ENCODE data around the gene GYS1.

Gene GYS1

GRCh38 chr19:48950830-48951519 is 42.1 kb downstream of the GYS1 start:
- H3K27ac ChIP-seq (ENCODE audit: low read depth, low read length), result no peak overlapping the region
- peaks cover 4% of the 10 kb centered on the region for H3K4me1 ChIP-seq (ENCODE audit: control insufficient read depth, insufficient read depth, low read length)
- no peaks in the 10 kb centered on the region for H3K27me3 ChIP-seq (ENCODE audit: control insufficient read depth, insufficient read depth, low read length)
- no peaks in the 10 kb centered on the region for H3K36me3 ChIP-seq (ENCODE audit: control insufficient read depth, insufficient read depth, low read length)
- H3K4me3 ChIP-seq (ENCODE audit: low read length), result no peak overlapping the region
- no peak overlapping the region for H3K9ac ChIP-seq (ENCODE audit: low read length)

DNA sequence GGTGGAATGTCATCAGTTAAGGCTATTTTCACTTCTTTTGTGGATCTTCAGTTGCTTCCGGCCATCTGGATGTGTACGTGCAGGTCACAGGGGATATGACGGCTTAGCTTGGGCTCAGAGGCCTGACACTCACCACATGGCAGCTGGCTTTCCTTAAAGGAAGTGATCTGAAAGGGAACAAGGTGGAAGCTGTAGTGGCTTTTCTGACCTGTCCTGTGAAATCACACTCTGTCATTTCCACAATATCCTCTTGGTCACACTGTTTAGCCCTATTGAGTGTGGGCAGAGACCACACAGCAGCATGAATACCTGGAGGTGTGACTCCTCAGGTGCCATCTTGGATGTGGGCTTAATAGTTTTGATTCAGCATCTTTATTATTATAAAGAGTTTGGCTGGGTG is 43.0 kb downstream of the GYS1 start:
- H3K36me3 ChIP-seq (ENCODE audit: control insufficient read depth, insufficient read depth, low read length), result no peaks in the 10 kb centered on the region
- H3K27me3 ChIP-seq (ENCODE audit: control insufficient read depth, insufficient read depth, low read length), result no peaks in the 10 kb centered on the region
- H3K4me1 ChIP-seq (ENCODE audit: control insufficient read depth, insufficient read depth, low read length), result peaks cover under 1% of the 10 kb centered on the region
- no peak overlapping the region for H3K4me3 ChIP-seq (ENCODE audit: low read length)
- H3K27ac ChIP-seq (ENCODE audit: low read depth, low read length), result no peak overlapping the region
- H3K9ac ChIP-seq (ENCODE audit: low read length), result no peak overlapping the region

- Histone ChIP-seq H3K27ac (ENCODE audit: low read depth, low read length) (no peak overlapping the region), H3K27me3 (ENCODE audit: control insufficient read depth, insufficient read depth, low read length) (no peaks in the 10 kb centered on the region), H3K4me1 (ENCODE audit: control insufficient read depth, insufficient read depth, low read length) (no peaks in the 10 kb centered on the region), H3K36me3 (ENCODE audit: control insufficient read depth, insufficient read depth, low read length) (no peaks in the 10 kb centered on the region), H3K9ac (ENCODE audit: low read length) (no peak overlapping the region), H3K4me3 (ENCODE audit: low read length) (no peak overlapping the region)
These were observed 45.9 kb downstream of the GYS1 start for GRCh38 chr19:48947258-48947542.

DNA sequence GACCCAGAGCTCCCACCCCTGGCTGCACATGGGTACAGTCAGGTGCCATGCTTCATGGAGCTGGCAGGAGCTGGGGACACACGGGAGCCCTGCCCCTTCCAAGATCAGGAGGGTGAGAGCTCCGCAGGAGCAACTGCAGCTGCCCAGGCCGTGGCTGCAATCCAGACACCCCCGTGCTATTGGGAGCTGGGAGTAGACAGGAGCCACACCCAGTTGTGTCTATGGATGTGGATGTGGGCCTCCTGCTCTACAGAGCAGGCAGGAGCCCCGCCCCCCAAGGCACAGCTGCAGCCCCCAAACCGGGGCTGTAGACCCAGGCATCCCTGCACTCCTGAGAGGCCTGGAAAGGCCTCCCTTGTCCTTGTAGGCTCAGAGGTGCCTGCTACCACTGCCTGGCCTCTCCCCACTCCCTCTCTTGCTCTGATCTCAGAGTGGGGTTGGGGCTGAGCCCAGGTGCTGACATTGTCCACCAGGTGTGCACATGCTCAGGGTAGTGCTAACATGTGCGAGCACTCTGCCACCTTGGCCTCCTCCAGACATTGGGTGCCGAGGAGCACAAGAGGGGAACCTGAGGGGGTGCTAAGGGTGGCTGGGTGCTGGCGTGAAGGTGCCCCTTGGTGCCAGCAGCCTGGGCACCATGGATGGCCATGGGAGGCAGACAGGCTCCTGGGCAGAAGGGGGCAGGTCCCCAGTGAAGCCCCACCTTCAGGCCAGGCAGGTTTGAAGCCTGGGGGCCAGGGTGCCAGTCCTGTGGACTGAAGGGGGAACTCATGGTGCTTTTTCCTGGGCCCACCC is 46.4 kb downstream of the GYS1 start:
- no peaks in the 10 kb centered on the region for H3K4me1 ChIP-seq (ENCODE audit: control insufficient read depth, insufficient read depth, low read length)
- no peaks in the 10 kb centered on the region for H3K36me3 ChIP-seq (ENCODE audit: control insufficient read depth, insufficient read depth, low read length)

DNA sequence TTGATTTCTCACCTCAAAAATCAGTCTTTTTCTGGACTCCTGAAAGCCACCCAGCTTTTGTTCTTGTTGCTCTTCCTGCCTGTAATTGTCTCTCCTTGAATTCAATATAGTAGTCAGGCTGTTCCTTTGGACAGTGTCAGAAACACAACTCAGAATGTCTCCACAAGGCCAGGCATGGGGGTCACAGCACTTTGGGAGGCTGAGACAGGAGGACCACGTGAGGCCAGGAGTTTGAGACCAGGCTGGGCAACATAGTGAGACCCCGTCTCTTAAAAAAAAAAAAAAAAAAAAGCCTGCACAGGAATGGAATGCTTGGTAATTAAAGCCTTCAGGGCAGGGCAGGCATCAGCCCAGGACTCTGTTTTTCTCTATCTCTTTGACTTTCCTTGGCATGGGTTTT is 47.3 kb downstream of the GYS1 start:
- Histone ChIP-seq H3K36me3 (ENCODE audit: control insufficient read depth, insufficient read depth, low read length) (no peaks in the 10 kb centered on the region), H3K27me3 (ENCODE audit: control insufficient read depth, insufficient read depth, low read length) (no peaks in the 10 kb centered on the region), H3K4me3 (ENCODE audit: low read length) (no peak overlapping the region), H3K27ac (ENCODE audit: low read depth, low read length) (no peak overlapping the region), H3K9ac (ENCODE audit: low read length) (no peak overlapping the region), H3K4me1 (ENCODE audit: control insufficient read depth, insufficient read depth, low read length) (no peaks in the 10 kb centered on the region)

More for the DNA sequence above, 46.4 kb downstream of the GYS1 start:
- H3K27ac ChIP-seq (ENCODE audit: low read depth, low read length), result no peak overlapping the region
- no peak overlapping the region for H3K9ac ChIP-seq (ENCODE audit: low read length)
- H3K27me3 ChIP-seq (ENCODE audit: control insufficient read depth, insufficient read depth, low read length), result no peaks in the 10 kb centered on the region
- H3K4me3 ChIP-seq (ENCODE audit: low read length), result no peak overlapping the region

GRCh38 chr19:48945415-48945814 is 47.7 kb downstream of the GYS1 start:
- H3K27me3 ChIP-seq (ENCODE audit: control insufficient read depth, insufficient read depth, low read length), result no peaks in the 10 kb centered on the region
- H3K36me3 ChIP-seq (ENCODE audit: control insufficient read depth, insufficient read depth, low read length), result no peaks in the 10 kb centered on the region

GRCh38 chr19:48943081-48943480 is 50.0 kb downstream of the GYS1 start:
- H3K27ac ChIP-seq (ENCODE audit: low read depth, low read length), result no peak overlapping the region
- H3K9ac ChIP-seq (ENCODE audit: low read length), result no peak overlapping the region
- no peaks in the 10 kb centered on the region for H3K27me3 ChIP-seq (ENCODE audit: control insufficient read depth, insufficient read depth, low read length)
- no peaks in the 10 kb centered on the region for H3K36me3 ChIP-seq (ENCODE audit: control insufficient read depth, insufficient read depth, low read length)
- H3K4me3 ChIP-seq (ENCODE audit: low read length), result no peak overlapping the region
- no peaks in the 10 kb centered on the region for H3K4me1 ChIP-seq (ENCODE audit: control insufficient read depth, insufficient read depth, low read length)

More at GRCh38 chr19:48945415-48945814, 47.7 kb downstream of the GYS1 start:
- Histone ChIP-seq H3K4me3 (ENCODE audit: low read length) (no peak overlapping the region), H3K4me1 (ENCODE audit: control insufficient read depth, insufficient read depth, low read length) (no peaks in the 10 kb centered on the region), H3K9ac (ENCODE audit: low read length) (no peak overlapping the region), H3K27ac (ENCODE audit: low read depth, low read length) (no peak overlapping the region)

- Histone ChIP-seq H3K27me3 (ENCODE audit: control insufficient read depth, insufficient read depth, low read length) (no peaks in the 10 kb centered on the region), H3K27ac (ENCODE audit: low read depth, low read length) (no peak overlapping the region), H3K9ac (ENCODE audit: low read length) (no peak overlapping the region), H3K36me3 (ENCODE audit: control insufficient read depth, insufficient read depth, low read length) (no peaks in the 10 kb centered on the region), H3K4me3 (ENCODE audit: low read length) (no peak overlapping the region), H3K4me1 (ENCODE audit: control insufficient read depth, insufficient read depth, low read length) (no peaks in the 10 kb centered on the region)
These were observed 52.2 kb downstream of the GYS1 start for GRCh38 chr19:48940902-48941301.

DNA sequence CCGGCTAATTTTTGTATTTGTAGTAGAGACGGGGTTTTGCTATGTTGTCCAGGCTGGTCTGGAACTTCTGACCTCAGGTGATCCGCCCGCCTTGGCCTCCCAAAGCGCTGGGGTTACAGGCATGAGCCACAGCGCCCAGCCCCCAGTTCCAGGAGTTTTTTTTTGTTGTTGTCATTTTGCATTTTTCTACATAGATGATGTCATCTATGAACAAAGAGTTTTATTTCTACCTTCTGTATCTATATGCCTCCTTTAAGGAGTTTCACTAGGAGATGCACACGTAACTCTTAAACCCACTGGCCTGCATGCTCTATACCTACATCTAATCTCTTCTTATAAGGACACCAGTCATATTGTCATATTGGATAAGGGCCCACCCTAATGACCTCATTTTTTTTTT is 54.9 kb downstream of the GYS1 start:
- no peaks in the 10 kb centered on the region for H3K27me3 ChIP-seq (ENCODE audit: control insufficient read depth, insufficient read depth, low read length)
- H3K4me3 ChIP-seq (ENCODE audit: low read length), result no peak overlapping the region
- no peaks in the 10 kb centered on the region for H3K36me3 ChIP-seq (ENCODE audit: control insufficient read depth, insufficient read depth, low read length)
- no peak overlapping the region for H3K27ac ChIP-seq (ENCODE audit: low read depth, low read length)
- peaks cover 2% of the 10 kb centered on the region for H3K4me1 ChIP-seq (ENCODE audit: control insufficient read depth, insufficient read depth, low read length)
- no peak overlapping the region for H3K9ac ChIP-seq (ENCODE audit: low read length)

GRCh38 chr19:48935864-48936263 is 57.2 kb downstream of the GYS1 start:
- H3K4me3 ChIP-seq (ENCODE audit: low read length), result no peak overlapping the region
- no peaks in the 10 kb centered on the region for H3K27me3 ChIP-seq (ENCODE audit: control insufficient read depth, insufficient read depth, low read length)
- H3K9ac ChIP-seq (ENCODE audit: low read length), result no peak overlapping the region
- no peak overlapping the region for H3K27ac ChIP-seq (ENCODE audit: low read depth, low read length)
- H3K4me1 ChIP-seq (ENCODE audit: control insufficient read depth, insufficient read depth, low read length), result peaks cover 2% of the 10 kb centered on the region
- H3K36me3 ChIP-seq (ENCODE audit: control insufficient read depth, insufficient read depth, low read length), result no peaks in the 10 kb centered on the region

- H3K9ac ChIP-seq (ENCODE audit: low read length), result no peak overlapping the region
- no peaks in the 10 kb centered on the region for H3K27me3 ChIP-seq (ENCODE audit: control insufficient read depth, insufficient read depth, low read length)
These were observed 58.3 kb downstream of the GYS1 start for GRCh38 chr19:48934837-48935236.

DNA sequence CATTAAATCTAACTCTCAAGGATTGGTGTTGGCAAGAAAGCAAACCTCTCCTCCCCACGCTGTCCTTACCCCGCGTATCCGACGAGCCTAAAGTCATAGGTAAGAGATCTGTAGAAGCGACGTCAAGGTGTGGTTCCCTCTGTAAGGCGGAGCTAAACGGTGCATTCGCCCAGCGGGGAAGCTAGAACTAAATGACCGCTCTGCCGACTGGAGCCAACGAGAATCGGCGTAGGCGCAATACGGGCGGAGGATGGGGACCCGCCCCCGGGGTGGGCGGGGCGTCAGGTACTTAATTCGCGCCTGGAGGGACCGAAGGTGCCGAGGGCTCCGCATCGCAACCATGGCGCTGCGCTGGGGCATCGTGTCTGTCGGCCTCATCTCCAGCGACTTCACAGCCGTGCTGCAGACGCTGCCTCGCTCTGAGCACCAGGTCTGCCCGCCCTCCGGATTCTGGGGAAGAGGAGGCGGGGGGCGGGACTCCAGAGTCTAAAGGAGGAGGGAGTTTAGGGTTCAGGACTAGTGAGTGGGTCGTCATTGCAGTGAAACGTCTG is 59.7 kb downstream of the GYS1 start, which contains the start of gene DHDH:
TSS of gene DHDH (plus strand) at position 318 of the 551 bp plus-strand sequence. CDS start at position 341, 23 bp downstream.
- no peak within 1 kb of the TSS for H3K9ac ChIP-seq (ENCODE audit: low read length)
- no peaks in the 10 kb centered on the region for H3K36me3 ChIP-seq (ENCODE audit: control insufficient read depth, insufficient read depth, low read length)
- no peak within 1 kb of the TSS for H3K27ac ChIP-seq (ENCODE audit: low read depth, low read length)

More at GRCh38 chr19:48934837-48935236, 58.3 kb downstream of the GYS1 start:
- H3K36me3 ChIP-seq (ENCODE audit: control insufficient read depth, insufficient read depth, low read length), result no peaks in the 10 kb centered on the region
- no peak overlapping the region for H3K4me3 ChIP-seq (ENCODE audit: low read length)
- peaks cover 2% of the 10 kb centered on the region for H3K4me1 ChIP-seq (ENCODE audit: control insufficient read depth, insufficient read depth, low read length)
- H3K27ac ChIP-seq (ENCODE audit: low read depth, low read length), result no peak overlapping the region

More for the DNA sequence above, 59.7 kb downstream of the GYS1 start, which contains the start of gene DHDH:
- peak within 1 kb of the TSS; percentile 44 for H3K4me3 ChIP-seq (ENCODE audit: low read length)
- H3K4me1 ChIP-seq (ENCODE audit: control insufficient read depth, insufficient read depth, low read length), result peaks cover 2% of the 10 kb centered on the region
- no peaks in the 10 kb centered on the region for H3K27me3 ChIP-seq (ENCODE audit: control insufficient read depth, insufficient read depth, low read length)
